Memory B cell (primary cell): ENCODE data around the gene CLDN9.

Experiments
- ATAC-seq: fragments of 150-1000 bp; cut with Tn5 transposase; 2 replicates; pipeline ENCODE4 v1.10.0; 2021; ENCODE audit warnings: low read depth, mild to moderate bottlenecking, moderate library complexity
- DNase-seq, 2 donors: peaks; one replicate each; pipeline ENCODE4 v3.0.0; 2022; ENCODE audit warnings: low spot score in 2 of 2
- H3K27ac Mint-ChIP-seq: one replicate; pipeline ENCODE4 v1.8.0; 2022; ENCODE audit warnings: mild to moderate bottlenecking, moderate library complexity, mixed read lengths
- H3K27me3 Mint-ChIP-seq: one replicate; pipeline ENCODE4 v1.8.0; 2022; ENCODE audit warnings: mixed read lengths
- H3K36me3 Mint-ChIP-seq: one replicate; pipeline ENCODE4 v1.8.0; 2022; ENCODE audit warnings: mild to moderate bottlenecking, mixed read lengths
- H3K4me1 Mint-ChIP-seq: one replicate; pipeline ENCODE4 v1.8.0; 2022; ENCODE audit warnings: mixed read lengths
- H3K4me3 Mint-ChIP-seq: one replicate; pipeline ENCODE4 v1.8.0; 2022; ENCODE audit warnings: mild to moderate bottlenecking, moderate library complexity, mixed read lengths
- H3K9me3 Mint-ChIP-seq: one replicate; pipeline ENCODE4 v1.8.0; 2022; ENCODE audit warnings: mixed read lengths

The CLDN9 gene

DNA sequence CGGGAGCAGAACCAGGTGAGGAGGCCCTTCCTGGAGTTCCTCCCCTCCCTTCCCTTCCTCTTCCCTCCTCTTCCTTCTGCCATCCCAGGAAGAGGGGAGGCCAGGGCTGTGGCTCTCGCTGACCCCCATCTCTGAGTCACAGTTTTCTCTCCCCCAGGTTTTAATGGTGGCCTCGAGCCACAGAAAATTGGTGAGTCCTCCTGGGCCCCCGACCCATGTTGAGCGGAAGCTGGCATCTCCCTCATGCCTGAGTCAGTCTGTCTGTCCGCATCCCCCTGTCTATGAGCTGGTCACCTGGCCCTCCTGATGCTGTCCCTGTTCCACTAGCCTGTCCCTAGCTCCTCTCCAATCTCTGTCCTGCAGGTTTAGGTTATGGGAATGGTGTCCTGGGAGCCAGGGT lies 12.8 kb upstream of the CLDN9 start:
- peaks cover 3% of the 10 kb centered on the region for H3K4me1 Mint-ChIP-seq
- H3K36me3 Mint-ChIP-seq: no peaks in the 10 kb centered on the region
- DNase-seq: no peak
- peaks cover 14% of the 10 kb centered on the region for H3K27me3 Mint-ChIP-seq
- ATAC-seq: no peak
- no peak overlapping the region for H3K4me3 Mint-ChIP-seq
- no peaks in the 10 kb centered on the region for H3K9me3 Mint-ChIP-seq
- no peak overlapping the region for H3K27ac Mint-ChIP-seq

DNA sequence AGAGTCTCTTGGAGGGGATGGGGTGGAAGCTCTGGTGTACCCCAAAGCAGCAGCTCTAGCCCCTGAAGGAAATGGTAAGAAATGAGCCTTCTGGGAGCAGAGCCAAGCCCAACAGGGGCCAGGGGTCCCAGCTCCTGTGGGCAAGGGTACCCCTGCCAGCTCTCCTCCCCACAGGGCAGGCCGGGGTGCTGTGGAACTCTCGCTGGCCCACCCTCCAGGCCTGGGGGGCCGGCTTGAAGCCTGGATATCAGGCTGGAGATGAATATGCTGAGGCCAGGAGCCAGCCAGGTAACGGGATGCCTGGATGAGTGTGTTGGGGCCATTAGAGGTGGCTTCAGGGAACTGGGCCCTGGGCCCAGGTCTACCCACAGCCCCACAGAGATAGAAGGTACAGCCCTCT lies 12.2 kb upstream of the CLDN9 start:
- no peaks in the 10 kb centered on the region for H3K36me3 Mint-ChIP-seq
- no peaks in the 10 kb centered on the region for H3K9me3 Mint-ChIP-seq
- H3K27me3 Mint-ChIP-seq: peaks cover 14% of the 10 kb centered on the region
- H3K4me3 Mint-ChIP-seq: no peak overlapping the region
- no peak overlapping the region for H3K27ac Mint-ChIP-seq
- peaks cover 4% of the 10 kb centered on the region for H3K4me1 Mint-ChIP-seq
- DNase-seq: no peak
- ATAC-seq: no peak

DNA sequence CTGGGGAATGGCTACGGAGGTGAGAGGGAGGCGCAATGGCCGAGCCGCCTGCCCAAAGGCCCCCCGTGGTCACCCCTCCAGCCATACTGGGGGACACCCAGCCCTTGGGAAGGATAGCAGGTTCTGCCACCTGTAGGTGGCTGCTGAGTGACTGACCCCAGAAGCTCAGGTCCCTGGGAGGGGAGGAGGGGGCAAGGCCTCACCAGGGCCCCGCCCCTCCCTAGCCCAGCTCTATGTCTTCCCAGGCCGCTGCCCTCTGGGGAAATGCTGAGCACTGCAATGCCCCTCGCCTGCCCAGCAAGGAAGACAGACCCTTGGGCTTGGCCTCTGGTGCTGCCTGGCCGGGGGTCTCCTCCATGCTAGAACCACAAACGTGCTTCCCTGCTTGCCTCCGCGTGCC lies 11.4 kb upstream of the CLDN9 start:
- no peak for ATAC-seq
- H3K4me1 Mint-ChIP-seq: peaks cover 4% of the 10 kb centered on the region
- H3K27me3 Mint-ChIP-seq: peaks cover 17% of the 10 kb centered on the region
- no peak overlapping the region for H3K4me3 Mint-ChIP-seq
- no peaks in the 10 kb centered on the region for H3K36me3 Mint-ChIP-seq
- no peak overlapping the region for H3K27ac Mint-ChIP-seq
- DNase-seq: no peak
- no peaks in the 10 kb centered on the region for H3K9me3 Mint-ChIP-seq

DNA sequence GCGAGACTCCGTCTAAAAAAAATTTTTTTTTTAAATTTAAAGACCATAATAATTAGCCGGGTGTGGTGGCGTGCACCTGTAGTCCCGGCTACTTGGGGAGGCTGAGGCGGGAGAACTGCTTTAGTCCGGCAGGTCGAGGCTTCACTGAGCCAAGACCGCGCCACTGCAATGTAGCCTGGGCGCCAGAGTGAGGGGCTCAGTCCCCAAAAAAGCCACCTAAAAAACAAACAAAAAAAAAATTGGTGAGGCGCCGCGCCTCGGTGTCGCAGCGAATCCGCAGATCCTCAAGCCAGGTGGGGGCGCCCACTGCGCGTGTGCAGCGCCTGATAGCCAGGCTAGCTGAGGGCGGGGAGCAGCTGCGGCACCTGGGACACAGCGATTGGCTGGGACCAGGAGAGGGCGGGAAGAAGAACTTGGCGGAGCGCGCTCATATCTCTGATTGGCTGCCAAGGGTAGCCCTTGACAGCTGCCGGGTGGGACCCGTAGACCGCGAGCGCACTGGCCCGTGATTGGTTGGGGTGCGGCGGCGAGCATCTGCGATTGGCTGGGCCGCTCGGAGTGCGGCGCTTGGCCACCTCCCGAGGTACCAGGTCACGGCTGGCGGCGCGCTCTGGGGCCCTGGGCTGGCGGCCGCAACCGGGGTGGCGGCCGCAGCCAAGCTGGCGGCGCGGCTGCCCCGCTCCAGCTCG lies 9.0 kb upstream of the CLDN9 start:
- peak; percentile 86 to 91 for DNase-seq
- H3K36me3 Mint-ChIP-seq: no peaks in the 10 kb centered on the region
- peak overlapping the region; percentile 62 for H3K4me3 Mint-ChIP-seq
- H3K27me3 Mint-ChIP-seq: peaks cover 21% of the 10 kb centered on the region
- H3K9me3 Mint-ChIP-seq: no peaks in the 10 kb centered on the region
- peaks cover 19% of the 10 kb centered on the region for H3K4me1 Mint-ChIP-seq
- H3K27ac Mint-ChIP-seq: no peak overlapping the region
- peak; percentile 96 for ATAC-seq

DNA sequence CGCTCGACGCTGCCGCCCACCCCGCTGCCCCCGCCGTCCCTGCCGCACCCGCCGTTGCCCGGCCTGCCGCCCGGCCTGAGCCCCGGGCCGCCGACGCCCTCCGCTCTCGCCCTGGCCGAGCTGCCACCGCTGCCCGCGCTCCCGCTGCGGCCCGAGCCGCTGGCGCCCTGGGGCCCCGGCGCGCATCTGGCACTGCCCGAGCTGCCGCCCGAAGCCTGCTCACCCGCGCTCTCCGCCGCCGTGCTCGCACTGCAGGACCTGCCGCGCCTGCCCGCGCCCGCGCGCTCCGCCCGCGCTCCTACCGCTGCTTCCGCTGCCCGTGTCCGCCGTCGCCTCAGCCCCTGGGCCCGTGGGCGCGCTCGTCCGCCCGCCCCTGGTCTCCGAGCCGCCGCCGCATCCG lies 8.4 kb upstream of the CLDN9 start:
- H3K4me1 Mint-ChIP-seq: peaks cover 19% of the 10 kb centered on the region
- DNase-seq: no peak
- no peak for ATAC-seq
- H3K9me3 Mint-ChIP-seq: no peaks in the 10 kb centered on the region
- H3K4me3 Mint-ChIP-seq: no peak overlapping the region
- no peak overlapping the region for H3K27ac Mint-ChIP-seq
- H3K27me3 Mint-ChIP-seq: peaks cover 21% of the 10 kb centered on the region
- H3K36me3 Mint-ChIP-seq: no peaks in the 10 kb centered on the region

DNA sequence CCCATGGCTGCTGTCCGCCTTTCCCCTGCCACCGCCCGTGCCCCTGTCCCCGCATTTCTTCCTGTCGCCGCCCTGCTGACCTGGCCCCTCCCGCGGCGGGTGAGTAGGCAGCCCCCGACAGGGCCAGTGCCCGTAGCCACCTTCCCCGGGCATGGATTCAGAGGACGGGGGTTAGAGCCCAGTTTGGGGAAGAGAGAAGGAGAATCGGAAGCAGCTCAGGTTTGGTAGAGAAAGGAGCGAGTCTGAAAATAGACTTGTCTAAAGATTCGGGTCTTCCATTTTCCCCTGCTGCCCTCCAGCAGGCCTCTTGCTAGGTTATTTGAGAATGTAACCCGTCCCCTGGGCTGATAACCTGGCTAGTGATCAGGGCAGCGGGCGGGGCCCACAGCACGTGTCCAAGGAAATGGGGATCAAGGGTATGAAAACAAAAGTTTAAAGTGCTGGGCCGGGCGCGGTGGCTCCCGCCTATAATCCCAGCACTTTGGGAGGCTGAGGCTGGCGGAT lies 7.9 kb upstream of the CLDN9 start:
- Mint-ChIP-seq H3K4me3 (peak overlapping the region; percentile 77), H3K4me1 (peaks cover 19% of the 10 kb centered on the region), H3K27me3 (peaks cover 20% of the 10 kb centered on the region), H3K27ac (no peak overlapping the region), H3K9me3 (no peaks in the 10 kb centered on the region), H3K36me3 (no peaks in the 10 kb centered on the region)
- DNase-seq: no peak
- no peak for ATAC-seq

DNA sequence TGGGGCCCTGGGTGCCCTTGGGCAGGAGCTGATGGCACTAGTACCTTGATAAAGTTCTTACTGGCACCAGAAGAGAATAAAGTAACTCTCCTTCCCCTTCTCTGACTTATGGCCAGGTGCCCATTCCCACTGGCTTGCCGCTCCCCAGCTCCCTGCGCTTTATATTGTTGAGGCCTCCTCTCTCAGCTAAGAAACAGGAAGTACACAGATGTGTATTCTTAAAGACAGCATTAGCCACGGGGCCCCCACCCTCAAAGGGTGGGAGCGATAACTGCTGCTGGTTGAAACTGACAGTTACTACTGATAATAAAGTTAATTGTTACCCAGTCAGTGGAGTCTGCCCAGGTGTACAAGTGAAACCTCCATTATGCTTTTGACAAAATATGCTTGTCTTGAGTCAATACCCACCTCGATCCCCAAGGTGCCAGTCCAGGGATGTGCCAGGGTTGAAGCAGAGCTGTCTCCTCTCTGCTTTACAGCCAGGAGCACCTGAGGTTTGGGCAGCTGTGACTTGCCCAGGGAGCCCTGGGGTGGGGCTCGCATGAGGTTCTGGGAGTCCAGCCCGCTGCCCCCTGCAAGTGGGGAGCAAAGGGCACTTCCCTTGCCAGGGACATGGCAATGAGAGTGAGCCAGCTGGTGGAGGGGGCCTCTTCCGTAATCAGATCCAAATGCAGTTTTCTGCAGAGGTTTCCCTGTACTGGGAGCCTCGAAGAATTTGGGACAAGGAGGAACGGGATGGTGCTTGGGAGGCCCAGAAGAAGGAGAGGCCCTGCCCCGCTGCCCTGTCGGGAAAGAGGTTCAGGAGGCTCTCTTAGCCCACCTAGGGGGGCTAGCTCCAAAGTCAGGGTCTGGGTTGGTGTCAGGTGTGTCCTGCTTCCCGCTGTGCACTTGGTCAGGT lies 5.4 kb upstream of the CLDN9 start:
- Mint-ChIP-seq H3K9me3 (no peaks in the 10 kb centered on the region), H3K27ac (no peak overlapping the region), H3K27me3 (peaks cover 11% of the 10 kb centered on the region), H3K4me3 (no peak overlapping the region), H3K4me1 (peaks cover 20% of the 10 kb centered on the region), H3K36me3 (no peaks in the 10 kb centered on the region)
- no peak for DNase-seq
- no peak for ATAC-seq

DNA sequence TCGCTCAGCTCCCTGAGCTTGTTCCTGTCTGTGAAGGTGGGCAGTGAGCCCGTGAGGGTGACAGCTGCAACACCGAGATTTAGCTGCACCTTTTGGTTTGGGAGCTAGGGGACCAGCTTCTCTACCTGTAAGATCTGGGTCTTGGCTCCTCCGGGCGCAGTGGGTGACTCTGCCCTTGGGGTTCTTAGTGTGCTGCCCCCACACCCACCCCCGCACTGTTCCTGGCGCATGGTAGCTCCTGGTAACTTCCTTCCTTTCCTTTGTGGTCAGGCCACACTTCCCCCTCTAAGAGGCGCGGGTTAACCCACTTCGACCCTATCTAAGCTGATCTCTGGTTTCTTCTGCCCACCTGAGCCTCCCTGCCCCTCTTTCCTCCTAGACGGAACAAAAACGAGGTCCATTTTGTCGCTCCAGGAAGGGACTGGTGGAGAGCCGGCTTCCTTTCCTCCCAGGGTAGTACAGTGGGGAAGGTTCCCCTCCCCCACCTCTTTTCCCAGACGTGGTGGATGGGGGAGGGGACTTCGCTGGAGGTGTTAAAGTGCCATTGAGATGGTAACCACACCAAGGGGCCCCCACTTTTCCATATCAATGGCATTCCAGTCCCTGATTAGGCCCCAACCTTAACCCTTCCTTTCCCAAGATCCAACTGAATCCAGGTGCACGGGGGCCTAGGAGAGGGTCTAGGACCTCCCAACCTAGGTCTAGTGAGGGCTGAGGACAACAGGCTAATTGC lies 4.6 kb upstream of the CLDN9 start:
- Mint-ChIP-seq H3K4me3 (peak overlapping the region; percentile 36), H3K27me3 (peaks cover 15% of the 10 kb centered on the region), H3K4me1 (peaks cover 23% of the 10 kb centered on the region), H3K27ac (no peak overlapping the region), H3K36me3 (no peaks in the 10 kb centered on the region), H3K9me3 (no peaks in the 10 kb centered on the region)
- DNase-seq (no peak), ATAC-seq (no peak)

DNA sequence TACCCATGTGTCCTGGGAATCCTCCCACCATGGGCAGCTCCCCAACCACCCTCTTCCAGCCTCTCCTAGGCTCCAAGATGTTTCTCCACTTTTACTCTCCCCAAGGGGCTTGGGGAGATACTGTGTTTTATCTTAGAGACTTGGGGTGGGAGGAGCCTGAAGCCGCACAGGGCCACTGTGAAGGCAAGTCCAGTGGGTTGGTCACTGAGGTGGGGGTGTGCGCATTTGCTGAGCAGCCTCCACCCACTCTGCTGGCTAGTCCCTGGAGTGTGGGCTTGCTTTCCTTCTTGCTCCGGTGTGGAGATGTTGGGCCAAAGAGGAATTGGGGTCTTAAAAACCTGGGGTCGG lies 4.1 kb upstream of the CLDN9 start:
- H3K4me1 Mint-ChIP-seq: peaks cover 23% of the 10 kb centered on the region
- ATAC-seq (no peak), DNase-seq (no peak)
- H3K27ac Mint-ChIP-seq: no peak overlapping the region
- H3K36me3 Mint-ChIP-seq: no peaks in the 10 kb centered on the region
- no peaks in the 10 kb centered on the region for H3K9me3 Mint-ChIP-seq
- H3K4me3 Mint-ChIP-seq: no peak overlapping the region
- H3K27me3 Mint-ChIP-seq: peaks cover 15% of the 10 kb centered on the region

DNA sequence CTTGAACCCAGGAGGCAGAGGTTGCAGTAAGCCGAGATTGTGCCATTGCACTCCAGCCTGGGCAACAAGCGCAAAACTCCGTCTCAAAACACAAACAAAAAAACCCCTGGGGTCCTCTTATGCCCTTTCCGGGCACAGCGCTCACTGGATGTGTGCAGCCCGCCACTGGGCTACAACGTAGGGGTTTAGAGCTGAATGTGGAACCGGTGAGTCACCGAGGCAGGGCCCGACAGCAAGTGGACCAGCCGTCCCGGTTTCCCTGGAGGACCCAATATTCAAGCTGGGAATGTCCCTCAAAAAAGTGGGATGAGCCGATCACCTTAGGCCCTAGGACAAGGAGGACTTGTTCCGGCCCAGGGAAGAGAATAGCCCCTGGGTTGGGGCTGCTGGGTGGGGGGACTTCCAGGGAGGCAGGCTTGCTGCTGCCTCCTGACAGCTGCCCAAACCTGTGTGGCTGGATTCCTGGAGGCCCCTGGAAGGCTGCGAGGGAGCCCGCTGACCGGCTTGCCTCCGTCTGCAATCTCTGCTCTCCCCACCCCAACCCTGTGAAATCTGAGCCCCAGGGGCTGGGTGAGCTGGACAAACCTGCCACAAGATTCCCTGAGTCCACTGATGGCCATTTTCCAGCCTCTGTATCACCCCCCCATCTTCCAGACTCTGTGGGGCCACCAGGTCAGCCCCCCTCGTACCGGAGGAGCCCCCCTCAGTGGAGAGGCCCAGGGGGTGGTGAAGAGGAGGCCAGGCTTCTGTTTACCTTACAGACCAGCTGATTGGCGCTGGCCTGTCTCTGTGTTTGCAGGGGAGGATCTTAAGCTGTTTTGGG lies 2.9 kb upstream of the CLDN9 start:
- ATAC-seq: no peak
- peaks cover 21% of the 10 kb centered on the region for H3K4me1 Mint-ChIP-seq
- no peaks in the 10 kb centered on the region for H3K36me3 Mint-ChIP-seq

DNA sequence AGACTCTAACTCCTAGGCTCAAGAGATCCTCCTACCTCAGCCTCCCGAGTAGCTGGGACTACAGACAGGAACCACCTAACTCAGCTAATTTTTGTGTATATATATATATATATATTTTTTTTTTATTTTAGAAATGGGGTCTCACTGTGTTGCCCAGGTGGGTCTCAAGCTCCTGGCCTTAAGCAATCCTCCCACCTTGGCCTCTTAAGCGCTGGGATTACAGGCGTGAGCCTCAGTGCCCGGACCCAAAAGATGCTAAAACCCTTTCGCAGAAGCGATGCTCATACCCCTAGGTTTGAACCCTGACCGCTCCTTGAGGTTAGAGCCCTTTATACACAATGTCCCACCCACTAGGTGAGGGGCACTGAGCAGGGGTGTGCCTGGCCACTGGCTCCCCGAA lies 2.2 kb upstream of the CLDN9 start:
- Mint-ChIP-seq H3K4me3 (no peak overlapping the region), H3K36me3 (no peaks in the 10 kb centered on the region), H3K9me3 (no peaks in the 10 kb centered on the region), H3K4me1 (peaks cover 19% of the 10 kb centered on the region), H3K27ac (no peak overlapping the region), H3K27me3 (peaks cover 14% of the 10 kb centered on the region)
- DNase-seq (no peak), ATAC-seq (no peak)

More for the DNA sequence above, 2.9 kb upstream of the CLDN9 start:
- Mint-ChIP-seq H3K4me3 (no peak overlapping the region), H3K27ac (no peak overlapping the region), H3K27me3 (peaks cover 17% of the 10 kb centered on the region), H3K9me3 (no peaks in the 10 kb centered on the region)
- no peak for DNase-seq

DNA sequence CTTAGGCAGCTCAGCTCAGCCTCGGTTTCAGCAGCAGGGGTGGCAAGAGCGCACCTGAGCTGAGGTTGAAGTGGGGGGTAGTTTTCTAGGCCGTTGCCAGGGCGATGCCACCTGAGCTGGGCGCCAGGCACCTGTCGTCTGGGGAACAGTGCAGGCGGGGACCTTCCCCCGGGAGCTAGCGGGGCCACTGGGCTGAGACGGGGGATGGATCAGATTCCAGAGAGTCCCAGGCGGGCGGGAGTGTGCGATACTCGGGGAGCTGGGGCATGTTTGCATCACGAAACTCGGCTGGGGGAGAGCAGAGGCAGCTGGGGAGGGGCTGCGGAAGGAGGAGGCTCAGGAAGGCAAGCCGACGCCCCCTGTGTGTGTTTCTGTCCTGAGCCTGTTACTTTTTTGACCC lies 477 bp upstream of the CLDN9 start:
- Mint-ChIP-seq H3K4me3 (no peak overlapping the region), H3K27me3 (peaks cover 10% of the 10 kb centered on the region)

DNA sequence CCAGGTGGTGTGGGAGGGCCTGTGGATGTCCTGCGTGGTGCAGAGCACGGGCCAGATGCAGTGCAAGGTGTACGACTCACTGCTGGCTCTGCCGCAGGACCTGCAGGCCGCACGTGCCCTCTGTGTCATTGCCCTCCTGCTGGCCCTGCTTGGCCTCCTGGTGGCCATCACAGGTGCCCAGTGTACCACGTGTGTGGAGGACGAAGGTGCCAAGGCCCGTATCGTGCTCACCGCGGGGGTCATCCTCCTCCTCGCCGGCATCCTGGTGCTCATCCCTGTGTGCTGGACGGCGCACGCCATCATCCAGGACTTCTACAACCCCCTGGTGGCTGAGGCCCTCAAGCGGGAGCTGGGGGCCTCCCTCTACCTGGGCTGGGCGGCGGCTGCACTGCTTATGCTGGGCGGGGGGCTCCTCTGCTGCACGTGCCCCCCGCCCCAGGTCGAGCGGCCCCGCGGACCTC lies 798 bp downstream of the CLDN9 start:
- ATAC-seq (no peak), DNase-seq (no peak)
- Mint-ChIP-seq H3K9me3 (no peaks in the 10 kb centered on the region), H3K4me3 (no peak overlapping the region), H3K27me3 (peaks cover 12% of the 10 kb centered on the region), H3K27ac (no peak overlapping the region), H3K4me1 (peaks cover 4% of the 10 kb centered on the region), H3K36me3 (no peaks in the 10 kb centered on the region)

More for the DNA sequence above, 477 bp upstream of the CLDN9 start:
- Mint-ChIP-seq H3K36me3 (no peaks in the 10 kb centered on the region), H3K9me3 (no peaks in the 10 kb centered on the region), H3K4me1 (peaks cover 14% of the 10 kb centered on the region), H3K27ac (no peak overlapping the region)
- ATAC-seq (no peak), DNase-seq (no peak)
